Esophagus muscularis mucosa (tissue), 4 donors: Measurements from ENCODE around the gene RAB3GAP2. TPM values are rescaled to one million over a fixed set of nuclear protein-coding genes. Genes with fewer than 3 reads are reported as not detected.

Experiments used
- DNase-seq: peaks from one replicate; pipeline ENCODE4 v3.0.0-alpha.2; 2017; ENCODE audit errors: extremely low spot score
- H3K27ac ChIP-seq, 4 donors: fragments of 200-600 bp; sonication (generic); replicated peaks in 1 of 4; 1 replicate in 3 of 4; 2 replicates in 1 of 4; pipeline ENCODE4 v1.5.1; 2016 to 2019; ENCODE audit warnings: mild to moderate bottlenecking in 1 of 4
- H3K27me3 ChIP-seq, 4 donors: fragments of 200-600 bp; sonication (generic); one replicate each; pipeline versions ENCODE4 v1.5.1 to v1.6.0; 2016 to 2019
- H3K36me3 ChIP-seq, 4 donors: fragments of 200-600 bp; sonication (generic); one replicate each; pipeline ENCODE4 v1.5.1; 2016 to 2019
- H3K4me1 ChIP-seq, 4 donors: fragments of 200-600 bp; sonication (generic); one replicate each; pipeline ENCODE4 v1.5.1; 2016 to 2019
- H3K4me3 ChIP-seq, 4 donors: fragments of 200-600 bp; sonication (generic); 1 replicate in 2 of 4; 2 replicates in 2 of 4; pipeline ENCODE4 v1.5.1; 2016 to 2019; ENCODE audit warnings: mild to moderate bottlenecking in 4 of 4, moderate library complexity in 1 of 4
- H3K9me3 ChIP-seq, 4 donors: fragments of 200-600 bp; sonication (generic); 1 replicate in 3 of 4; 2 replicates in 1 of 4; pipeline ENCODE4 v1.5.1; 2016 to 2019
- CTCF ChIP-seq, 3 experiments: fragments of 200-600 bp in 2 of 3; fragments of 450-650 bp in 1 of 3; sonication (generic) in 2 of 3; IDR thresholded peaks; one replicate each; pipeline ENCODE4 v1.5.1; 2017 to 2019; ENCODE audit warnings: antibody characterized with exemption in 3 of 3, mild to moderate bottlenecking in 2 of 3, moderate library complexity in 1 of 3
- EP300 ChIP-seq: sonication (generic); formaldehyde crosslinking; IDR thresholded peaks from one replicate; pipeline ENCODE4 v1.6.1; 2017; ENCODE audit warnings: antibody characterized with exemption
- POLR2A ChIP-seq: fragments of 450-650 bp; IDR thresholded peaks from one replicate; pipeline ENCODE4 v1.6.1; 2017; ENCODE audit warnings: antibody characterized with exemption, moderate library complexity, mild to moderate bottlenecking, low read depth
- POLR2AphosphoS5 ChIP-seq, 2 donors: sonication (generic); formaldehyde crosslinking; IDR thresholded peaks; one replicate each; pipeline ENCODE4 v1.6.1; 2017; ENCODE audit warnings: antibody characterized with exemption in 2 of 2
- whole genome bisulfite sequencing: methylation state at CpG from one replicate; pipeline ENCODE4 v1.1.5; 2018; 5-methylcytosine and 5-hydroxymethylcytosine counted together
- intact Hi-C: fragments of 100-400 bp; cut with DNase I; formaldehyde crosslinking; loops from one replicate; pipeline ENCODE4 v1.15.1; 2023
- total RNA-seq, 4 donors: library from RNA; depleted of rRNA; stranded (reverse); fragments of >200 nt; gene quantifications; one replicate each; pipeline versions ENCODE4 v1.1.0 to v1.2.1, GENCODE V29; 2016

Gene RAB3GAP2
- total RNA-seq, 4 donors from 2014 or later, result 19.8 to 23.0 (median 21.2) TPM

GRCh38 chr1:220275430-220275829 is 3.2 kb upstream of the RAB3GAP2 start:
- no peak overlapping the region for H3K27ac ChIP-seq
- intact Hi-C loops, result loop anchor here (10.0 kb wide), 1 partner anchor 469 kb away; the partner anchor contains the start of gene MTARC2
- WGBS, result 84% methylated on average over 6 of the region's 6 CpGs
- no peaks in the 10 kb centered on the region for H3K36me3 ChIP-seq
- no peak for DNase-seq
- no peak for TF ChIP-seq POLR2A
- no peak for TF ChIP-seq EP300
- TF ChIP-seq CTCF (IDR thresholded peaks at IDR 0.05), result no peak
- TF ChIP-seq POLR2AphosphoS5 (IDR thresholded peaks at IDR 0.05), result no peak
- no peaks in the 10 kb centered on the region for H3K27me3 ChIP-seq
- H3K9me3 ChIP-seq, result no peaks in the 10 kb centered on the region
- peaks cover 12 to 19% (median 17%) of the 10 kb centered on the region in 4 donors for H3K4me1 ChIP-seq
- no peak overlapping the region for H3K4me3 ChIP-seq

GRCh38 chr1:220274251-220274855 is 2.1 kb upstream of the RAB3GAP2 start:
- WGBS, result 88% methylated on average over 2 of the region's 2 CpGs
- peaks cover 23 to 30% (median 27%) of the 10 kb centered on the region in 4 donors for H3K4me1 ChIP-seq
- H3K36me3 ChIP-seq, result no peaks in the 10 kb centered on the region
- H3K27ac ChIP-seq, result no peak overlapping the region
- no peak for DNase-seq
- H3K9me3 ChIP-seq, result no peaks in the 10 kb centered on the region
- TF ChIP-seq EP300, result no peak
- TF ChIP-seq CTCF (IDR thresholded peaks at IDR 0.05), result no peak
- TF ChIP-seq POLR2A, result no peak
- no peak for TF ChIP-seq POLR2AphosphoS5 (IDR thresholded peaks at IDR 0.05)
- H3K4me3 ChIP-seq, result no peak overlapping the region
- intact Hi-C loops, result loop anchor here (10.0 kb wide), 1 partner anchor 470 kb away; the partner anchor contains the start of gene MTARC2
- no peaks in the 10 kb centered on the region for H3K27me3 ChIP-seq

GRCh38 chr1:220272841-220273090 is 513 bp upstream of the RAB3GAP2 start:
- intact Hi-C loops, result loop anchor here (10.0 kb wide), 1 partner anchor 472 kb away; the partner anchor contains the start of gene MTARC2
- peak overlapping the region; percentile 74 to 93 (median 81) for H3K4me3 ChIP-seq
- H3K27ac ChIP-seq, result peak overlapping the region; percentile 84 to 89 (median 87)
- H3K4me1 ChIP-seq, result peaks cover 26 to 37% (median 32%) of the 10 kb centered on the region in 4 donors
- DNase-seq, result no peak
- 7% methylated on average over 5 of the region's 5 CpGs for whole genome bisulfite sequencing
- TF ChIP-seq POLR2AphosphoS5 (IDR thresholded peaks at IDR 0.05), result no peak
- no peak for TF ChIP-seq POLR2A
- TF ChIP-seq CTCF (IDR thresholded peaks at IDR 0.05), result no peak
- TF ChIP-seq EP300, result no peak
- H3K9me3 ChIP-seq, result no peaks in the 10 kb centered on the region
- H3K36me3 ChIP-seq, result no peaks in the 10 kb centered on the region
- H3K27me3 ChIP-seq, result no peaks in the 10 kb centered on the region

GRCh38 chr1:220271706-220272046 is 577 bp downstream of the RAB3GAP2 start:
- 0% methylated on average over 12 of the region's 12 CpGs for WGBS
- H3K4me1 ChIP-seq, result peaks cover 26 to 37% (median 32%) of the 10 kb centered on the region in 4 donors
- intact Hi-C loops, result loop anchor here (10.0 kb wide), 1 partner anchor 473 kb away; the partner anchor contains the start of gene MTARC2

More at GRCh38 chr1:220271706-220272046, 577 bp downstream of the RAB3GAP2 start:
- no peaks in the 10 kb centered on the region for H3K9me3 ChIP-seq
- peak overlapping the region; percentile 84 to 89 (median 87) for H3K27ac ChIP-seq
- no peak for TF ChIP-seq POLR2A
- TF ChIP-seq EP300, result no peak
- TF ChIP-seq POLR2AphosphoS5 (IDR thresholded peaks at IDR 0.05), result no peak
- no peak for TF ChIP-seq CTCF (IDR thresholded peaks at IDR 0.05)
- H3K27me3 ChIP-seq, result no peaks in the 10 kb centered on the region
- DNase-seq, result no peak
- peaks cover 0 to 9% (median 0%) of the 10 kb centered on the region in 4 donors for H3K36me3 ChIP-seq
- H3K4me3 ChIP-seq, result peak overlapping the region; percentile 74 to 93 (median 81)
